ENCODE results near the gene RPL10.
"Not testable (repeated sequence)": the region's sequence is repeated elsewhere in the genome, so short reads cannot be mapped to it uniquely, and the experiment has no call there.

The RPL10 gene

GRCh38 chrX:154373340-154374306 is 24.6 kb upstream of the RPL10 start:
- no peak for DNase-seq (ENCODE audit: low read depth, low spot score)
- H3K4me3 ChIP-seq (ENCODE audit: low read length): no peak overlapping the region

- no peak for DNase-seq (ENCODE audit: low read depth, low spot score)
- no peak within 1 kb of the TSS for H3K4me3 ChIP-seq (ENCODE audit: low read length)
Measured at GRCh38 chrX:154374313-154375155, 23.6 kb upstream of the RPL10 start, which contains the start of gene FLNA. TSS of gene FLNA (minus strand) at chrX:154374634. CDS start at chrX:154371245, 3,389 bp downstream.

GRCh38 chrX:154375156-154375504 is 23.0 kb upstream of the RPL10 start:
- H3K4me3 ChIP-seq (ENCODE audit: low read length): no peak overlapping the region

GRCh38 chrX:154376774-154377173 is 21.4 kb upstream of the RPL10 start:
- no peak overlapping the region for H3K4me3 ChIP-seq (ENCODE audit: low read length)
- DNase-seq (ENCODE audit: low read depth, low spot score): no peak

More at GRCh38 chrX:154375156-154375504, 23.0 kb upstream of the RPL10 start:
- DNase-seq (ENCODE audit: low read depth, low spot score): no peak

- H3K4me3 ChIP-seq (ENCODE audit: low read length): peak overlapping the region; percentile 57
- DNase-seq (ENCODE audit: low read depth, low spot score): no peak
Measured at GRCh38 chrX:154378059-154378798, 19.9 kb upstream of the RPL10 start.

- H3K4me3 ChIP-seq (ENCODE audit: low read length): peak within 1 kb of the TSS; percentile 63
- peak; percentile 94 for DNase-seq (ENCODE audit: low read depth, low spot score)
Measured at GRCh38 chrX:154378799-154379568, 19.2 kb upstream of the RPL10 start, which contains the start of gene EMD. TSS of gene EMD (plus strand) at chrX:154379295. CDS start at chrX:154379485, 190 bp downstream.

- H3K4me3 ChIP-seq (ENCODE audit: low read length): peak overlapping the region; percentile 63
- no peak for DNase-seq (ENCODE audit: low read depth, low spot score)
Measured at GRCh38 chrX:154379569-154379951, 18.6 kb upstream of the RPL10 start.

GRCh38 chrX:154380153-154380552 is 18.0 kb upstream of the RPL10 start:
- DNase-seq (ENCODE audit: low read depth, low spot score): no peak
- peak overlapping the region; percentile 63 for H3K4me3 ChIP-seq (ENCODE audit: low read length)

GRCh38 chrX:154380787-154381186 is 17.4 kb upstream of the RPL10 start:
- H3K4me3 ChIP-seq (ENCODE audit: low read length): no peak overlapping the region
- no peak for DNase-seq (ENCODE audit: low read depth, low spot score)

- H3K4me3 ChIP-seq (ENCODE audit: low read length): no peak overlapping the region
- no peak for DNase-seq (ENCODE audit: low read depth, low spot score)
Measured at GRCh38 chrX:154381271-154381670, 16.9 kb upstream of the RPL10 start.

GRCh38 chrX:154382483-154383069 is 15.6 kb upstream of the RPL10 start:
- DNase-seq (ENCODE audit: low read depth, low spot score): no peak
- H3K4me3 ChIP-seq (ENCODE audit: low read length): no peak overlapping the region

GRCh38 chrX:154383359-154384283 is 14.6 kb upstream of the RPL10 start:
- DNase-seq (ENCODE audit: low read depth, low spot score): no peak
- no peak overlapping the region for H3K4me3 ChIP-seq (ENCODE audit: low read length)

- DNase-seq (ENCODE audit: low read depth, low spot score): no peak
- H3K4me3 ChIP-seq (ENCODE audit: low read length): no peak overlapping the region
Measured at GRCh38 chrX:154384284-154384892, 13.8 kb upstream of the RPL10 start.

GRCh38 chrX:154388094-154388493 is 10.1 kb upstream of the RPL10 start:
- not testable (repeated sequence) for H3K4me3 ChIP-seq (ENCODE audit: low read length); DNase-seq (ENCODE audit: low read depth, low spot score)

GRCh38 chrX:154388649-154389048 is 9.5 kb upstream of the RPL10 start:
- not testable (repeated sequence) for H3K4me3 ChIP-seq (ENCODE audit: low read length); DNase-seq (ENCODE audit: low read depth, low spot score)

- not testable (repeated sequence) for DNase-seq (ENCODE audit: low read depth, low spot score)
Measured at GRCh38 chrX:154389812-154390747, 8.1 kb upstream of the RPL10 start.

More at GRCh38 chrX:154389812-154390747, 8.1 kb upstream of the RPL10 start:
- not testable (repeated sequence) for H3K4me3 ChIP-seq (ENCODE audit: low read length)

Measured in Jurkat, Clone E6-1 (cell line).